ENCODE data around the gene TTC28. TPM values are rescaled to one million over a fixed set of nuclear protein-coding genes. Genes with fewer than 3 reads are reported as not detected.

The TTC28 gene
- total and polyA plus RNA-seq, 4 donors = 3.1 to 74.9 (median 26.1) TPM

- Histone ChIP-seq H3K4me1 (ENCODE audit: control insufficient read depth in 1 of 2, insufficient read depth in 2 of 2, low read length in 2 of 2) (no peaks in the 10 kb centered on the region), H3K27me3 (ENCODE audit: control insufficient read depth in 1 of 2, insufficient read depth in 2 of 2, low read length in 1 of 2) (no peaks in the 10 kb centered on the region), H3K9me3 (ENCODE audit: control insufficient read depth, low read length) (no peaks in the 10 kb centered on the region), H3K4me3 (ENCODE audit: low read length in 2 of 2) (no peak overlapping the region), H3K27ac (ENCODE audit: low read depth in 1 of 2, low read length in 2 of 2) (no peak overlapping the region), H3K36me3 (ENCODE audit: control insufficient read depth in 1 of 2, insufficient read depth in 2 of 2, low read length in 1 of 2) (no peaks in the 10 kb centered on the region)
- 80 to 94% methylated on average over 3 of the region's 3 CpGs for WGBS, 2 donors
- ATAC-seq (ENCODE audit: low FRiP score) (no peak), DNase-seq (no peak)
- intact Hi-C loops (cut with DNase I) = no loop called here
These were observed 273.4 kb downstream of the TTC28 start for GRCh38 chr22:28406246-28406645.

GRCh38 chr22:28405588-28405987 is 274.1 kb downstream of the TTC28 start:
- ATAC-seq (ENCODE audit: low FRiP score) (no peak), DNase-seq (no peak)
- Histone ChIP-seq H3K27me3 (ENCODE audit: control insufficient read depth in 1 of 2, insufficient read depth in 2 of 2, low read length in 1 of 2) (no peaks in the 10 kb centered on the region), H3K4me3 (ENCODE audit: low read length in 2 of 2) (no peak overlapping the region), H3K27ac (ENCODE audit: low read depth in 1 of 2, low read length in 2 of 2) (no peak overlapping the region), H3K36me3 (ENCODE audit: control insufficient read depth in 1 of 2, insufficient read depth in 2 of 2, low read length in 1 of 2) (no peaks in the 10 kb centered on the region), H3K9me3 (ENCODE audit: control insufficient read depth, low read length) (no peaks in the 10 kb centered on the region), H3K4me1 (ENCODE audit: control insufficient read depth in 1 of 2, insufficient read depth in 2 of 2, low read length in 2 of 2) (no peaks in the 10 kb centered on the region)
- intact Hi-C loops (cut with DNase I) = no loop called here

DNA sequence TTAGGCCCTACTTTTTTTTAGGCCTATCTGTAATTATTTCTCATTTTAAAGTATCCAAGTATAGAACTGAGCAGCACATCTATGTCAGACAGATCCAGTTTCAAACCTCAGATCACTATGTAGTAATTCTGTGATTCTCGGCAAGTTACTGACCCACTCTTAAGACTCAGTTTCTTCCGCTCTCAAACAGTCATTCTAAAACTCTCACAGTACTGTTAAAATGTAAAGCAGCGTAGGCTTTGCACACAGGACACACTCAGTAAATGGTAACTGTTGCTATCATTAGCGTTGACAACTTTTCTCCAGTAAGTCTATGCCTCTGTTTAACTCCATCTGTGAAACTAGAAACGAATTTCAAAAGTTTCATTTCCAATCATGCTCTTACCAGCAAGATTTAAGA is 277.1 kb downstream of the TTC28 start:
- no peak for ATAC-seq (ENCODE audit: low FRiP score)
- 94% methylated on average over 5 of the region's 5 CpGs for WGBS, 2 donors
- Histone ChIP-seq H3K4me3 (ENCODE audit: low read length in 2 of 2) (no peak overlapping the region), H3K36me3 (ENCODE audit: control insufficient read depth in 1 of 2, insufficient read depth in 2 of 2, low read length in 1 of 2) (no peaks in the 10 kb centered on the region), H3K9me3 (ENCODE audit: control insufficient read depth, low read length) (no peaks in the 10 kb centered on the region), H3K4me1 (ENCODE audit: control insufficient read depth in 1 of 2, insufficient read depth in 2 of 2, low read length in 2 of 2) (no peaks in the 10 kb centered on the region), H3K27ac (ENCODE audit: low read depth in 1 of 2, low read length in 2 of 2) (no peak overlapping the region), H3K27me3 (ENCODE audit: control insufficient read depth in 1 of 2, insufficient read depth in 2 of 2, low read length in 1 of 2) (no peaks in the 10 kb centered on the region)
- intact Hi-C loops (cut with DNase I) = no loop called here
- no peak for DNase-seq

DNA sequence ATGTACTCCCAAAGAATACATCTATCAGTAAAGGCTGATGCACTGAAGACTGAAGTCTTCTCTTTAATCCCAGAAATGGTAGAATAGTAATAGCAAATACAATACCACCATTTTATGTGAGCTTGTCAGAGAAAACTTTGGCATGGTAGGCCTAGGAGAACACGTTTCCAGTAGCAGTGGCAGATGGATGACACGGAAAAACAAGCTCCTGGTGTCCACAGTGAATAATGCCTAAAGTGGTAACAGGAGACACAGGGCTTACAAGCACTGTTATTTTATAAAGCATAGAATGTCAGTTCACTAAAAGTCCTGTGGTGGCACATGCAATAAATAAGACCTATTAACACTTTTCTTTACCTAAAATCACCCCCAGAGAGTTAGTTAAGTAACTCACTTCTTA is 277.6 kb downstream of the TTC28 start:
- intact Hi-C loops (cut with DNase I) = no loop called here
- Histone ChIP-seq H3K4me1 (ENCODE audit: control insufficient read depth in 1 of 2, insufficient read depth in 2 of 2, low read length in 2 of 2) (no peaks in the 10 kb centered on the region), H3K9me3 (ENCODE audit: control insufficient read depth, low read length) (no peaks in the 10 kb centered on the region), H3K27ac (ENCODE audit: low read depth in 1 of 2, low read length in 2 of 2) (no peak overlapping the region), H3K36me3 (ENCODE audit: control insufficient read depth in 1 of 2, insufficient read depth in 2 of 2, low read length in 1 of 2) (no peaks in the 10 kb centered on the region), H3K4me3 (ENCODE audit: low read length in 2 of 2) (no peak overlapping the region), H3K27me3 (ENCODE audit: control insufficient read depth in 1 of 2, insufficient read depth in 2 of 2, low read length in 1 of 2) (no peaks in the 10 kb centered on the region)
- DNase-seq (no peak), ATAC-seq (ENCODE audit: low FRiP score) (no peak)
- WGBS, 2 donors = 86 to 90% methylated on average over 2 of the region's 2 CpGs

DNA sequence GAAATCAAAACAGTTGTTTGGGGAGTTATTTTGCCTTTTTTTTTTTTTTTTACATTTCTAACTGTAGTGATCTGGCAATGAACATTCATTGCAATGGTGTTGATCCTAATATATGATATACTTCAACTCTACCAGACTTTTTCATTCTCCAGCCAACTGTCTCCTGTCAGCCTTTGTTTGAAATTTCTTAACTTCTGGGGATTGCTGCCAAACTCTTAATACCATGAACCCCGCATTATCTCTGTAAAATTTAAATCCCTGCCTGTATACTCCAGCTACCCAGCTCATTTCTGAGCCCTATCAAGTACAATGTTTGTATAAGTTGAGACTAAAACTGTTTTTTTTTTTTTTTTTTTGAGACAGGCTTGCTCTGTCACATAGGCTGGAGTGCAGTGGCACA is 280.7 kb downstream of the TTC28 start:
- Histone ChIP-seq H3K36me3 (ENCODE audit: control insufficient read depth in 1 of 2, insufficient read depth in 2 of 2, low read length in 1 of 2) (no peaks in the 10 kb centered on the region), H3K27ac (ENCODE audit: low read depth in 1 of 2, low read length in 2 of 2) (no peak overlapping the region), H3K4me3 (ENCODE audit: low read length in 2 of 2) (no peak overlapping the region), H3K4me1 (ENCODE audit: control insufficient read depth in 1 of 2, insufficient read depth in 2 of 2, low read length in 2 of 2) (peaks cover 5 to 11% of the 10 kb centered on the region in 2 donors), H3K9me3 (ENCODE audit: control insufficient read depth, low read length) (no peaks in the 10 kb centered on the region), H3K27me3 (ENCODE audit: control insufficient read depth in 1 of 2, insufficient read depth in 2 of 2, low read length in 1 of 2) (no peaks in the 10 kb centered on the region)
- DNase-seq = no peak
- WGBS, 2 donors = 60 to 68% methylated on average over 1 of the region's 1 CpG
- no peak for ATAC-seq (ENCODE audit: low FRiP score)
- intact Hi-C loops (cut with DNase I) = no loop called here

DNA sequence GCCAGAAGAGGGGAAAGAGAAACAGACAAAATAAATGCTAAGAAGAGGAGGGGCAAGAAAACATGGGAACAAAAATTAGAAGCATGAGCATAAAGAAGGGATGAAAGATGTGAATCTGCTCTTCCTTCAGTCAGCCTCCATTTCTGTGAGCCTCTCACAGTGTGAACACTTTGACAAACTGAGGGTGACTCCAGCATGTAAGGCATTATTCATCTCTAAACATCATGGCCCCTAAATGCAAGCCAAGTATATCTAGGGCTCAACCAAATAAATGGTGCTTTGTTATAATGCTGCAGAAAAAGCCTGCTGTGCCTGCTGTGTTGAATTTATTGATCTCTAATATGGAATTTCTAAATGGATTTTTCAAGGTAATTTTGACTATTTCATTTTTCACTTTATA is 281.3 kb downstream of the TTC28 start:
- no peak for ATAC-seq (ENCODE audit: low FRiP score)

DNA sequence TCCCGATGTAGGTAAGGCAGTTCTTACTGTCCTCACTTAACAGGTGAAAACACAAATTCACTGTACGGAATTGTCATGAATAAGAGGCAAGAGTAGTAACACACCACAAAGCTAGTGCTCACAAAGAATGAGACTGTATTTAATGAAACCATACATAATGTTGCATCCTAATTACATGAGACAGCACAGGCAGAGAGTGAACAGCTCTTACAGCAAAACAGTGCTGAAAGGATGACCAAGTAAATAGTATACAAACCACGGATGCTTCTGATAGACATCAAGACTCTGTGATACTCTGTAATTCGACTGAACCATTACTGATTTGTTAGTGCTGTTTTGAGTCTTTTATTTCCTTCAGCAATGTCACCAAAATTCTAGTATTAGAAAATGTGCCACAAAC is 282.3 kb downstream of the TTC28 start:
- H3K9me3 ChIP-seq (ENCODE audit: control insufficient read depth, low read length) = no peaks in the 10 kb centered on the region
- no peaks in the 10 kb centered on the region for H3K36me3 ChIP-seq (ENCODE audit: control insufficient read depth in 1 of 2, insufficient read depth in 2 of 2, low read length in 1 of 2)
- H3K4me3 ChIP-seq (ENCODE audit: low read length in 2 of 2) = no peak overlapping the region
- peaks cover 5 to 11% of the 10 kb centered on the region in 2 donors for H3K4me1 ChIP-seq (ENCODE audit: control insufficient read depth in 1 of 2, insufficient read depth in 2 of 2, low read length in 2 of 2)
- ATAC-seq (ENCODE audit: low FRiP score) (no peak), DNase-seq (no peak)
- H3K27me3 ChIP-seq (ENCODE audit: control insufficient read depth in 1 of 2, insufficient read depth in 2 of 2, low read length in 1 of 2) = no peaks in the 10 kb centered on the region
- intact Hi-C loops (cut with DNase I) = no loop called here
- whole genome bisulfite sequencing, 2 donors = 83 to 84% methylated on average over 4 of the region's 4 CpGs
- no peak overlapping the region for H3K27ac ChIP-seq (ENCODE audit: low read depth in 1 of 2, low read length in 2 of 2)

More for the DNA sequence above, 281.3 kb downstream of the TTC28 start:
- H3K27ac ChIP-seq (ENCODE audit: low read depth in 1 of 2, low read length in 2 of 2) = no peak overlapping the region
- no peak overlapping the region for H3K4me3 ChIP-seq (ENCODE audit: low read length in 2 of 2)
- H3K4me1 ChIP-seq (ENCODE audit: control insufficient read depth in 1 of 2, insufficient read depth in 2 of 2, low read length in 2 of 2) = peaks cover 5 to 11% of the 10 kb centered on the region in 2 donors
- no peaks in the 10 kb centered on the region for H3K27me3 ChIP-seq (ENCODE audit: control insufficient read depth in 1 of 2, insufficient read depth in 2 of 2, low read length in 1 of 2)
- no peaks in the 10 kb centered on the region for H3K9me3 ChIP-seq (ENCODE audit: control insufficient read depth, low read length)
- intact Hi-C loops (cut with DNase I) = no loop called here
- no peaks in the 10 kb centered on the region for H3K36me3 ChIP-seq (ENCODE audit: control insufficient read depth in 1 of 2, insufficient read depth in 2 of 2, low read length in 1 of 2)
- no peak for DNase-seq

DNA sequence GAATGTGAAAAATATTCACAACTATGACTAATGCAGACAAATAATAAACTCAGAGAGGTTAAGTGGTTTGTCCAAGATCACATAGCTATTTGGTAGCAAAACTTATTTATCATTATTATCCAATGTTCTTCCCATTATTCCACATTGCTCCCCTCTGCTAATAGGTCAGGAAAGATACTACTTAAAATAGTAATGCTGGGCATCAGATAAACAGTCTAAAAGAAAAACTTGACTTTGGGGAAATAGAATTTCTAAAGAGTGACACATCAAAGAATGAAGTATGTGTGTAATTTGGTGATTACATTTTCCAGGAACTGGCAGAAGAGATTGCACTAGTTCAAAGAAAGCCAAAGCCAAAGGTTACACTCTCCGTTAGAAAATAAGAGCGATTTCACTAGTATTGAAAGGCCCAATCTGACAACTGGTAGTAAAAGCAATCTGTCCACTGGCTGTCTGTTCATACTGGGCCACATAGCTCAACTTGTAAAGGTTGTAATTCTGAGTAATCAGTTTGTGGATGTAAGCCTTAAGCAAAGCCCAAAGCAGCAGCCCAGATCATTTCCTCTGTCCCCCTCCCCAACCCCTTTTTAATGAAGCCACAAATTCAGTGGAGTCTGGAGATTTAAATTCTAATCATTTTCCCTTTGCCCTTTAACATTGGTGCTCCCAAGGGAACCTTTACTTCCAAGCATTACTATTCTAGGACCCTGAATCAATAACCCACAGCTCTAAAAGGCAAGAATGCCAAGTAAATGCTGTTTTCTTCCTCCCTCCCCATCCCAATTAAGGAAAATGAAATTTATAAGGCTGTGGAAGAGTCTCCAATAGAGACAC is 283.5 kb downstream of the TTC28 start:
- 9 to 19% methylated on average over 2 of the region's 2 CpGs for WGBS, 2 donors
- ATAC-seq (ENCODE audit: low FRiP score) (no peak), DNase-seq (no peak)
- peaks cover 5 to 11% of the 10 kb centered on the region in 2 donors for H3K4me1 ChIP-seq (ENCODE audit: control insufficient read depth in 1 of 2, insufficient read depth in 2 of 2, low read length in 2 of 2)
- intact Hi-C loops (cut with DNase I) = no loop called here
- H3K27me3 ChIP-seq (ENCODE audit: control insufficient read depth in 1 of 2, insufficient read depth in 2 of 2, low read length in 1 of 2) = no peaks in the 10 kb centered on the region
- H3K4me3 ChIP-seq (ENCODE audit: low read length in 2 of 2) = no peak overlapping the region
- no peak overlapping the region for H3K27ac ChIP-seq (ENCODE audit: low read depth in 1 of 2, low read length in 2 of 2)
- no peaks in the 10 kb centered on the region for H3K9me3 ChIP-seq (ENCODE audit: control insufficient read depth, low read length)
- no peaks in the 10 kb centered on the region for H3K36me3 ChIP-seq (ENCODE audit: control insufficient read depth in 1 of 2, insufficient read depth in 2 of 2, low read length in 1 of 2)

- intact Hi-C loops (cut with DNase I) = no loop called here
- H3K9me3 ChIP-seq (ENCODE audit: control insufficient read depth, low read length) = no peaks in the 10 kb centered on the region
- H3K4me1 ChIP-seq (ENCODE audit: control insufficient read depth in 1 of 2, insufficient read depth in 2 of 2, low read length in 2 of 2) = peaks cover 5 to 11% of the 10 kb centered on the region in 2 donors
- no peaks in the 10 kb centered on the region for H3K27me3 ChIP-seq (ENCODE audit: control insufficient read depth in 1 of 2, insufficient read depth in 2 of 2, low read length in 1 of 2)
- 88 to 97% methylated on average over 4 of the region's 4 CpGs for WGBS, 2 donors
- H3K4me3 ChIP-seq (ENCODE audit: low read length in 2 of 2) = no peak overlapping the region
- ATAC-seq (ENCODE audit: low FRiP score) = no peak
- DNase-seq = no peak
- H3K36me3 ChIP-seq (ENCODE audit: control insufficient read depth in 1 of 2, insufficient read depth in 2 of 2, low read length in 1 of 2) = no peaks in the 10 kb centered on the region
- no peak overlapping the region for H3K27ac ChIP-seq (ENCODE audit: low read depth in 1 of 2, low read length in 2 of 2)
These were observed 284.1 kb downstream of the TTC28 start for GRCh38 chr22:28395520-28395919.
